GM21737 (cell line): ENCODE measurements around the gene SOCS3.

ENCODE experiments used
- ATAC-seq: cut with Tn5 transposase; IDR thresholded peaks from one replicate; pipeline ENCODE4 v1.9.1; 2021; ENCODE audit warnings: mild to moderate bottlenecking, moderate library complexity; ENCODE audit not compliant: unreplicated experiment

SOCS3 gene

DNA sequence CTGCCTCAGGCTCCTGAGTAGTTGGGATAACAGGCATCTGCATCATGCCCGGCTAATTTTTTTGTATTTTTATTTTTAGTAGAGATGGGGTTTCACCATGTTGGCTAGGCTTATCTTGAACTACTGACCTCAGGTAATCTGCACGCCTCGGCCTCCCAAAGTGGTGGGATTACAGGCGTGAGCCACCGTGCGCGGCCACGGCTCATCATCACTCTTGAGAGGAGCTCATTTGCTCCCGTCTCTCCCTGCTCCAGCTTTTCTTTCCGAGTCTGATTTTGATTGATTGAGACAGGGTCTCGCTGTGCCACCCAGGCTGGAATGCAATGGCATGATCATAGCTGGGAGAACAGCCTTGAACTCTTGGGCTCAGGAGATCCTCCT is 31.2 kb upstream of the SOCS3 start:
- ATAC-seq: no peak

DNA sequence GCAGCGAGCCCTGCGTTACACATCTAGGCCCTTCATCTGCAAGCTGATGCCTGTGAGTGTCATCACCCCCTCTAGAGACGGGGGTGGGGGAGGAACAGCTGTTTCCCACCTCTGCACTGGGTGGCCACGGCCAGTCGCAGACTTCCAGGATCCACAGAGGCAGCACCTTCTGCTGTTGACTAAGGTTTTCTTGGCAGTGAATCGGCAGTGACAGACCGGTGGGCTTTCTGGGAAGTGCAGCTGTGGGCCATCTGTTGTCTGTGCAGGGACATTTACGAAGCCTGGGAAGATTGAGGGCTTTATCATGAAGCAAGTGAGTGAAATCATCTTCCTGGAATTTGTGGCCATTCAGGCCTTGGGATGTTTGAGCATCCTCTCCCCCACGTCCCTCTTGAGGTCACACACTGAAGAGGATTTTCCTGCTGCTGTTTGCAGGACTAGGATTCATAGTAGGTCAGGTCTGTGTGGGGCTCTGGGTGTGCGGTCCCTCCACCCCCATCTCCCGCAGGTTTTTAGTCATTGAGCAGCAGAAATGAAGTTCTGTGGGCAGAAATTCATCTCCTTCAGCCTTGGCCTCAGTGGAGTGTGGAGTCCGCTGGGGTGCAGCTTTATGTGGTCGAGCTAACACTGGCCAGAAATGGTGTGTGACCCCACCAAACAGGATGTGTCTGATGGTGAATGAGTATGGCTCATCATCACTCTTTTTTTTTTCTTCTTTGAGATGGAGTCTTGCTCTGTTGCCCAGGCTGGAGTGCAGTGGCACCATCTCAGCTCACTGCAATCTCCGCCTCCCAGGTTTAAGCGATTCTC is 30.6 kb upstream of the SOCS3 start:
- ATAC-seq: no peak

- no peak for ATAC-seq
These were observed 28.4 kb upstream of the SOCS3 start for GRCh38 chr17:78387977-78388941.

GRCh38 chr17:78384479-78385175 is 24.8 kb upstream of the SOCS3 start:
- peak; percentile 5 for ATAC-seq

DNA sequence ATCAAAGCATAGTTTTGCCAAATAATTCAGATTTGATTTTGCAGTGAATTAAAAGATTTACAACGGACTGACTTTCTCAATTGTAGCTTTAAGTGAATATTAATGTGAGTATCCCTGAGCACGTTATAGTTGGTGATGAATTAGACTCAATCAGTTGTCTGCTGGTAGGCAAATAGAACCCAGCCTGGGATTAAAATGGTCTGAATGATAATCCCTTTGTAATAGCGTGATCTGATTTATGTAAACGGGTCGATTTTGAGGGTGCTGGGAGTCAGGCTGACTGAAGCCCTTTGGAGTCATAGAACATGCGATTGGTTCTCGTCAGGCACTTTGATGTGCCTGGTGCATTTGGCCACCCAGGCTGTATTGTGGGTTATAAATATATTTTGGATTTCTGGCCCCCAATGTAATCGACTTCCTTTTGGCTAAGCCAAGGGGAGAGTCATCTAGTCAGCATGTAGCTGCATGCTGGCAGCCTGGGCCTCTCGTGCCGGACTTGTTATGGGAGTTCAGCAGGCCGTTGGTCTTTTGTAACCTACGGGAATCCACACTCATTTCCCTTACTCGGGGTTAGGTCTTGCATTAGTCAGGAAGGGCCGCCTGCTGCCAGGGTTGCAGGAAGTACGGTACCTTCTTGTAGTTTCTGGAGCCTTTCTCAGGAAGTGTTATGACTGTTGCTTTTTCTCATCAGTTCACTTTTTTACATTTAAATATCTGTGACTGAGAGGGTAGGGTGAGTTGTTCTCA is 24.0 kb upstream of the SOCS3 start:
- ATAC-seq: peak; percentile 45

- ATAC-seq: no peak
These were observed 21.8 kb upstream of the SOCS3 start for GRCh38 chr17:78381601-78382232.

DNA sequence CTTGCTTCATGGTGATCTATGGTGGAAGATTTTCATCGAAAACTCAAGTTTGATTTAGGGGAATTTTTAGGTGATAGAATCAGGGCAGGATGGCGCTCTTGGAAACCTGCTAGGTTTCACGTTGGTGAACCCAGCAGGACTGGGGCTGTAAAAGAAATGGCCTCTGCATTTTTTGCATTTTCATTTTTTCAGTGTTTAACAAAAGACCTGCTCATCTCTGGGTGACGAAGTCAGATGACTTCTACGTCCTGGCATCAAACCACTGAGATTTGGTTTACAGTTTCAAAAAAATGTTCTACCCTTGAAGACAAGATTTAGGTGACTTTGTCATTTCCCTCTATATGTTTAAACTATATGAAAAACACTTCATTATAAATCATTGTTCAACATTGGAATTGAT is 20.5 kb upstream of the SOCS3 start:
- no peak for ATAC-seq

DNA sequence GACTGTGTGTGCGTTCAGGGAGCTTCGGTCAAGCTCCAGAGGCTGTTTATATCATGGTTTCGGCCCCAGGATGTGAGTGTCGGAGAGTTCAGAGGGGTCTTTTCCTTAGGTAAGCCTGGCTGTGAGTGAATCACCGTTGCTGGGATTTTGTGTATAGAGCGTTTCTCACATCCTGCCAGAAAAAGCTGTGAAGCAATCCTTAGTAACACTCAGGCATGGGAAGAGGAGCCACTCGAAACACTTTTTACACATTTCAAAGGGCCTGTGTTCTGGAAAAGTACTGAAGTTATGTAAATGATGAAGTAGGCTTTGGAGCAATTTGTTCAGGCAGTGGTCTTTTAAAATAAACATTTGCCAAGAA is 19.2 kb upstream of the SOCS3 start:
- no peak for ATAC-seq

DNA sequence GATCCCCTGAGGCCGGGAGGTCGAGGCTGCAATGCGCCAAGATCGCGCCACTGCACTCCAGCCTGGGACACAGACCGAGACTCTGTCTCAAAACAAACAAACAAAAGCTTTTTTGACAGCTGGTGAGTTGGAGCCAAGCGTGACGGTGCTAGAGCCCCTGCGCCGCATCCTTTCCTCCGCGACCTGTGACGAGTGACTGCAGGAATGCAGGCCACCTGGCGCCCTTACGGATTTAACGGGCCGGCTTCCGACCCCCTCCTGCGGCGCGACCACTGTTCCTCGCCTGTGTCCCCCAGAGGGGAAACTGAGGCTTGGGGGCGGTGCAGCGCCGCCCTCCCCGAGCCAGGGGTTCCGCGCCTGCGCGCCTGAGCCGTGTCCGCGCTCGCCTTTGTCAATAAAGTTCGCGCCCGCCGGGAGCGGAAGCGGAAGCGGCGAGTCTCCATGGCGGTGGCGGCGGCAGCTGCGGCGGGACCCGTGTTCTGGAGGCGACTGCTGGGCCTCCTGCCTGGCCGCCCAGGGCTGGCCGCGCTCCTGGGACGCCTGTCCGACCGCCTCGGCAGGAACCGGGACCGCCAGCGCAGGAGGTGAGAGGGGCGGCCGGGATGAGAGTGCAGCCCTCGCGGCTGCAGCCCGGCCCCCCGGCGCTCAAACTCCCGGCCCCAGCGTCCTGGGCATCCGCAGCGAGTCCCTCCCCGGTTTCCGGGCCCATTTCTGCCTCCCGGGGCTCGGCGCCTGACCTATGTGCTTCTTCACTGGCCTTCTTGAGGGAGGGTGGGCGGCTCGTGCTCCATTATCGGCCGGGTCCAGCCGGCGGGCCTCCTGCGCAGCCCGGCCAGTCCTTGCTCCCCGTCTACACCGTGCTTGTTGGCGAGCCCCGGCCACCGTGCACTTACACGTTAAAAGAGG is 18.6 kb upstream of the SOCS3 start, which contains the start of gene PGS1:
Gene PGS1, plus strand, starts transcription at position 425 of the 906 bp plus-strand sequence. Its CDS starts 17 bp downstream, at position 442.
- ATAC-seq: no peak

- ATAC-seq: no peak
These were observed 18.0 kb upstream of the SOCS3 start for GRCh38 chr17:78377858-78378224.

- no peak for ATAC-seq
These were observed 16.3 kb upstream of the SOCS3 start for GRCh38 chr17:78376161-78376560.

GRCh38 chr17:78375401-78376151 is 15.7 kb upstream of the SOCS3 start:
- no peak for ATAC-seq

- ATAC-seq: no peak
These were observed 14.9 kb upstream of the SOCS3 start for GRCh38 chr17:78374631-78375274.

DNA sequence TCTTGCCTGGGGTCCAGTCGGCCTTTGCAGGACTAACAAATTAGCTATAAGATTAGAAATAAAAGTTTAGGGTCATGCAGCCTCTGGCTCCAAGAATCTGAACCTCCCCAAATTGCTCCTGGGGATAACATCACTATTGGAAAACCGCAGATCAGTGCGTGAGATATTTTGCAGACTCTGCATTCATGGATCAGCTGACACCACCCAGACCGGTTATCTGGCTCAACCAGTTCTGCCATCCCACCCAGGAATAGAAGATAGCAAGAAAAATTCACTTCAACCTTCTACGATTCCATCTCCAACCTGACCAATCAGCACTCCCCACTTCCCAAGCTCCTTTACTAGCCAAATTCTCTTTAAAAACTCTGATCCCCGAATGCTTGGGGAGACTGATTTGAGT is 14.3 kb upstream of the SOCS3 start:
- no peak for ATAC-seq

GRCh38 chr17:78372841-78373240 is 13.0 kb upstream of the SOCS3 start:
- no peak for ATAC-seq

DNA sequence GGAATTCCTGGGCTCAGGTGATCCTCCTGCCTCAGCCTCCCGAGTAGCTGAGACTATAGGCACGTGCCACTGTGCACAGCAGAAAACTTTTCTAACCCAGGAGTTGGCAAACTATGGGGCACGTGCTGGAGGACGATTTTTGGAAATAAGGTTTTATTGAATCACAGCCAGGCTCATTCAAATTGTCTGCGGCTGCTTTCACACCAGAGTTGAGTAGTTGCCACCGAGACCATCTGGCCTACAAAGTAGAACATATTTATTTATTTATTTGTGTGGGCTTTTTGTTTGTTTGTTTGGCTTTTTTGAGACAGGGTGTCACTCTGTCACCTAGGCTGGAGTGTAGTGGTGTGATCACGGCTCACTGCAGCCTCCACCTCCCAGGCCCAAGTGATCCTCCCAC is 11.2 kb upstream of the SOCS3 start:
- ATAC-seq: no peak

DNA sequence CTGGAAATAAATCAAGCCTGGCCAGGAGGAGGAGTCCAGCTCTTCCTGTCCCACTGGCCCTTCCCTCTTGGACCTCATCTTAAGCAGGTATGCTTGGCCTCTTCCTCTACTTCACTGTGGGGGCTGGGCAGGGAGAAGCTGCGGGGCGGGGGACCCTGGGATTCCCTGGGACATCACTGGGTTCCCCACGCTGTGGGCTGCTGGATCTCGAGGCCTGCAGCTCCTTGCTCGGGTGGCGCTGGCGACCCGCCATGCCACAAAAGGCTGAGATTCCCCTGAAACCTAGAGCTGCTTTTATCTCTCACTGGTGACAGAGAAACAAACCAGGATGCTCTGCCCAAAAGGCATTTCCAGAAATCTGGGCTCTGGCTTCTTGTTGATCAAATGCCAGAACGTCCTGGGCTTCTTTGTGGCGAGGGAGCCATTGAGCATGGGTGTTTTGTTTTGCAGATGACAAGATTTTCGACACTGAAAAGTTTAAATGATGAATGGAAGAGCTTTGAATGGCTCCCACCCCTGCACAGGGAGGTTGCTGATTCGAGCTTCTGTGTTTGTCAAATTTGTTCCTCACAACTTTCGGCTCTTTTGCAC is 10.0 kb upstream of the SOCS3 start:
- no peak for ATAC-seq
